ENCODE measurements around the gene MYOM1.

- no peak for TF ChIP-seq POLR2AphosphoS5 (IDR thresholded peaks at IDR 0.05; ENCODE audit: borderline replicate concordance, low read depth, low read length)
- no peak for TF ChIP-seq EZH2 (IDR thresholded peaks at IDR 0.05)
- no peak for TF ChIP-seq FOXP2 (optimal IDR thresholded peaks at IDR 0.05; ENCODE audit: control extremely low read depth, extremely low read length, insufficient read depth)
These were observed 49.2 kb downstream of the MYOM1 start for GRCh38 chr18:3170441-3171161.

Data from SK-N-MC (cell line).